GM23338 (cell line): ENCODE measurements around the gene RXFP1. TPM values are rescaled to one million over a fixed set of nuclear protein-coding genes. Genes with fewer than 3 reads are reported as not detected.

ENCODE experiments used
- ATAC-seq: fragments of 200-7000 bp; cut with Tn5 transposase; 3 replicates; pipeline ENCODE4 v1.9.1; 2020
- DNase-seq: peaks from one replicate; pipeline ENCODE4 v3.0.0-alpha.2; 2015; ENCODE audit warnings: low spot score
- H2AFZ ChIP-seq: fragments of 200-600 bp; sonication (generic); 2 replicates; pipeline ENCODE4 v1.8.0; 2016; ENCODE audit warnings: antibody characterized with exemption, mild to moderate bottlenecking, moderate library complexity
- H3F3A ChIP-seq: fragments of 200-600 bp; sonication (generic); replicated peaks from 2 replicates; pipeline ENCODE4 v1.8.0; 2017; ENCODE audit warnings: antibody characterized with exemption, mixed run types, low read depth
- H3K27ac ChIP-seq: fragments of 200-600 bp; sonication (generic); 2 replicates; pipeline ENCODE4 v1.6.1; 2016; ENCODE audit warnings: low read depth
- H3K27me3 ChIP-seq: fragments of 200-600 bp; sonication (generic); 2 replicates; pipeline ENCODE4 v1.8.0; 2016; ENCODE audit warnings: mild to moderate bottlenecking, mixed run types, moderate library complexity; ENCODE audit not compliant: insufficient read depth
- H3K36me3 ChIP-seq: fragments of 200-600 bp; sonication (generic); 2 replicates; pipeline ENCODE4 v1.8.0; 2016; ENCODE audit warnings: mild to moderate bottlenecking; ENCODE audit not compliant: insufficient read depth
- H3K4me1 ChIP-seq: fragments of 200-600 bp; sonication (generic); 2 replicates; pipeline ENCODE4 v1.8.0; 2016; ENCODE audit warnings: mild to moderate bottlenecking, moderate library complexity; ENCODE audit not compliant: insufficient read depth
- H3K4me2 ChIP-seq: fragments of 200-600 bp; sonication (generic); 2 replicates; pipeline ENCODE4 v1.7.1; 2017; ENCODE audit warnings: mixed run types
- H3K4me3 ChIP-seq: fragments of 200-600 bp; sonication (generic); 2 replicates; pipeline ENCODE4 v1.6.1; 2016; ENCODE audit warnings: mixed run types
- H3K79me2 ChIP-seq: fragments of 200-600 bp; sonication (generic); replicated peaks from 2 replicates; pipeline ENCODE4 v1.8.0; 2017; ENCODE audit warnings: mild to moderate bottlenecking; ENCODE audit not compliant: insufficient read depth
- H3K9me2 ChIP-seq: fragments of 200-600 bp; sonication (generic); 2 replicates; pipeline ENCODE4 v1.8.0; 2017; ENCODE audit not compliant: insufficient read depth
- H4K20me1 ChIP-seq: fragments of 200-600 bp; sonication (generic); replicated peaks from 2 replicates; pipeline ENCODE4 v1.8.0; 2017; ENCODE audit warnings: mild to moderate bottlenecking; ENCODE audit not compliant: insufficient read depth
- H3K27ac Mint-ChIP-seq: 2 replicates; pipeline ENCODE4 v1.8.0; 2020; ENCODE audit warnings: inconsistent platforms, mild to moderate bottlenecking, moderate library complexity, mixed read lengths
- H3K27me3 Mint-ChIP-seq: 3 replicates; pipeline ENCODE4 v1.8.0; 2022; ENCODE audit warnings: low read depth, mild to moderate bottlenecking, moderate library complexity, mixed read lengths, inconsistent platforms; ENCODE audit not compliant: insufficient read depth, poor library complexity
- H3K36me3 Mint-ChIP-seq: 3 replicates; pipeline ENCODE4 v1.8.0; 2021; ENCODE audit warnings: low read depth, mild to moderate bottlenecking, inconsistent platforms, moderate library complexity, mixed read lengths
- H3K4me1 Mint-ChIP-seq: 3 replicates; pipeline ENCODE4 v1.8.0; 2020; ENCODE audit warnings: mild to moderate bottlenecking, inconsistent platforms, mixed read lengths
- H3K4me3 Mint-ChIP-seq: 3 replicates; pipeline ENCODE4 v1.8.0; 2021; ENCODE audit warnings: moderate library complexity, mild to moderate bottlenecking, inconsistent platforms, mixed read lengths
- H3K9me3 Mint-ChIP-seq: 3 replicates; pipeline ENCODE4 v1.8.0; 2020; ENCODE audit warnings: moderate library complexity, mild to moderate bottlenecking, inconsistent platforms, mixed read lengths
- EZH2 ChIP-seq: fragments of 200-600 bp; sonication (generic); IDR thresholded peaks from one replicate; pipeline ENCODE4 v1.8.0; 2017; ENCODE audit warnings: antibody characterized with exemption, mild to moderate bottlenecking, low read depth; ENCODE audit not compliant: unreplicated experiment
- JUNB ChIP-seq: IDR thresholded peaks from one replicate; pipeline ENCODE4 v1.6.1; 2016; ENCODE audit warnings: antibody characterized with exemption; ENCODE audit not compliant: unreplicated experiment
- NANOG ChIP-seq: IDR thresholded peaks from 2 replicates; pipeline ENCODE4 v1.6.1; 2016; ENCODE audit warnings: antibody characterized with exemption, borderline replicate concordance
- POLR2AphosphoS5 ChIP-seq: IDR thresholded peaks from 2 replicates; pipeline ENCODE4 v1.6.1; 2016; ENCODE audit warnings: antibody characterized with exemption, low read depth
- ZNF331 ChIP-seq: fragments of 250-450 bp; sonication (Bioruptor Pico); IDR thresholded peaks from 2 replicates; pipeline ENCODE4 v1.5.0; 2020; ENCODE audit warnings: low read depth, mild to moderate bottlenecking, moderate library complexity
- polyA plus RNA-seq: library from polyadenylated mRNA; unstranded; fragments of >200 nt; fragmentation: Nextera tagmentation; extraction: Ambion mirVana; gene quantifications from 2 replicates; pipeline ENCODE4 v1.2.1, GENCODE V29; 2016
- total RNA-seq: library from RNA; depleted of rRNA; stranded (reverse); fragments of >200 nt; shearing (Covaris generic); gene quantifications from 2 replicates; pipeline ENCODE4 v1.2.3, GENCODE V29; 2014
- TF ChIP-seq, protein P1 (sequence below): fragments of 250-450 bp; sonication (Bioruptor Pico); IDR thresholded peaks from 2 replicates; pipeline ENCODE4 v1.5.0; 2020; ENCODE audit warnings: mild to moderate bottlenecking, moderate library complexity
- TF ChIP-seq, protein P2 (sequence below): IDR thresholded peaks from 2 replicates; pipeline ENCODE4 v1.6.1; 2016; ENCODE audit warnings: antibody characterized with exemption

The RXFP1 gene
- total and polyA plus RNA-seq, 2 experiments from 2014 or later: 0.63 TPM; not detected in 1

- TF ChIP-seq, protein P1, sequence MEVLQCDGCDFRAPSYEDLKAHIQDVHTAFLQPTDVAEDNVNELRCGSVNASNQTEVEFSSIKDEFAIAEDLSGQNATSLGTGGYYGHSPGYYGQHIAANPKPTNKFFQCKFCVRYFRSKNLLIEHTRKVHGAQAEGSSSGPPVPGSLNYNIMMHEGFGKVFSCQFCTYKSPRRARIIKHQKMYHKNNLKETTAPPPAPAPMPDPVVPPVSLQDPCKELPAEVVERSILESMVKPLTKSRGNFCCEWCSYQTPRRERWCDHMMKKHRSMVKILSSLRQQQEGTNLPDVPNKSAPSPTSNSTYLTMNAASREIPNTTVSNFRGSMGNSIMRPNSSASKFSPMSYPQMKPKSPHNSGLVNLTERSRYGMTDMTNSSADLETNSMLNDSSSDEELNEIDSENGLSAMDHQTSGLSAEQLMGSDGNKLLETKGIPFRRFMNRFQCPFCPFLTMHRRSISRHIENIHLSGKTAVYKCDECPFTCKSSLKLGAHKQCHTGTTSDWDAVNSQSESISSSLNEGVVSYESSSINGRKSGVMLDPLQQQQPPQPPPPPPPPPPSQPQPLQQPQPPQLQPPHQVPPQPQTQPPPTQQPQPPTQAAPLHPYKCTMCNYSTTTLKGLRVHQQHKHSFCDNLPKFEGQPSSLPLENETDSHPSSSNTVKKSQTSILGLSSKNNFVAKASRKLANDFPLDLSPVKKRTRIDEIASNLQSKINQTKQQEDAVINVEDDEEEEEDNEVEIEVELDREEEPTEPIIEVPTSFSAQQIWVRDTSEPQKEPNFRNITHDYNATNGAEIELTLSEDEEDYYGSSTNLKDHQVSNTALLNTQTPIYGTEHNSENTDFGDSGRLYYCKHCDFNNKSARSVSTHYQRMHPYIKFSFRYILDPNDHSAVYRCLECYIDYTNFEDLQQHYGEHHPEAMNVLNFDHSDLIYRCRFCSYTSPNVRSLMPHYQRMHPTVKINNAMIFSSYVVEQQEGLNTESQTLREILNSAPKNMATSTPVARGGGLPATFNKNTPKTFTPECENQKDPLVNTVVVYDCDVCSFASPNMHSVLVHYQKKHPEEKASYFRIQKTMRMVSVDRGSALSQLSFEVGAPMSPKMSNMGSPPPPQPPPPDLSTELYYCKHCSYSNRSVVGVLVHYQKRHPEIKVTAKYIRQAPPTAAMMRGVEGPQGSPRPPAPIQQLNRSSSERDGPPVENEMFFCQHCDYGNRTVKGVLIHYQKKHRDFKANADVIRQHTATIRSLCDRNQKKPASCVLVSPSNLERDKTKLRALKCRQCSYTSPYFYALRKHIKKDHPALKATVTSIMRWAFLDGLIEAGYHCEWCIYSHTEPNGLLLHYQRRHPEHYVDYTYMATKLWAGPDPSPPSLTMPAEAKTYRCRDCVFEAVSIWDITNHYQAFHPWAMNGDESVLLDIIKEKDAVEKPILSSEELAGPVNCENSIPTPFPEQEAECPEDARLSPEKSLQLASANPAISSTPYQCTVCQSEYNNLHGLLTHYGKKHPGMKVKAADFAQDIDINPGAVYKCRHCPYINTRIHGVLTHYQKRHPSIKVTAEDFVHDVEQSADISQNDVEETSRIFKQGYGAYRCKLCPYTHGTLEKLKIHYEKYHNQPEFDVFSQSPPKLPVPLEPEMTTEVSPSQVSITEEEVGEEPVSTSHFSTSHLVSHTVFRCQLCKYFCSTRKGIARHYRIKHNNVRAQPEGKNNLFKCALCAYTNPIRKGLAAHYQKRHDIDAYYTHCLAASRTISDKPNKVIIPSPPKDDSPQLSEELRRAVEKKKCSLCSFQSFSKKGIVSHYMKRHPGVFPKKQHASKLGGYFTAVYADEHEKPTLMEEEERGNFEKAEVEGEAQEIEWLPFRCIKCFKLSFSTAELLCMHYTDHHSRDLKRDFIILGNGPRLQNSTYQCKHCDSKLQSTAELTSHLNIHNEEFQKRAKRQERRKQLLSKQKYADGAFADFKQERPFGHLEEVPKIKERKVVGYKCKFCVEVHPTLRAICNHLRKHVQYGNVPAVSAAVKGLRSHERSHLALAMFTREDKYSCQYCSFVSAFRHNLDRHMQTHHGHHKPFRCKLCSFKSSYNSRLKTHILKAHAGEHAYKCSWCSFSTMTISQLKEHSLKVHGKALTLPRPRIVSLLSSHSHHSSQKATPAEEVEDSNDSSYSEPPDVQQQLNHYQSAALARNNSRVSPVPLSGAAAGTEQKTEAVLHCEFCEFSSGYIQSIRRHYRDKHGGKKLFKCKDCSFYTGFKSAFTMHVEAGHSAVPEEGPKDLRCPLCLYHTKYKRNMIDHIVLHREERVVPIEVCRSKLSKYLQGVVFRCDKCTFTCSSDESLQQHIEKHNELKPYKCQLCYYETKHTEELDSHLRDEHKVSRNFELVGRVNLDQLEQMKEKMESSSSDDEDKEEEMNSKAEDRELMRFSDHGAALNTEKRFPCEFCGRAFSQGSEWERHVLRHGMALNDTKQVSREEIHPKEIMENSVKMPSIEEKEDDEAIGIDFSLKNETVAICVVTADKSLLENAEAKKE (CRISPR knock-in tag): no peak
- TF ChIP-seq POLR2AphosphoS5 (no peak), EZH2 (no peak), ZNF331 (no peak), NANOG (no peak)
Observed at GRCh38 chr4:158586881-158587280, 65.2 kb downstream of the RXFP1 start (continued).

DNA sequence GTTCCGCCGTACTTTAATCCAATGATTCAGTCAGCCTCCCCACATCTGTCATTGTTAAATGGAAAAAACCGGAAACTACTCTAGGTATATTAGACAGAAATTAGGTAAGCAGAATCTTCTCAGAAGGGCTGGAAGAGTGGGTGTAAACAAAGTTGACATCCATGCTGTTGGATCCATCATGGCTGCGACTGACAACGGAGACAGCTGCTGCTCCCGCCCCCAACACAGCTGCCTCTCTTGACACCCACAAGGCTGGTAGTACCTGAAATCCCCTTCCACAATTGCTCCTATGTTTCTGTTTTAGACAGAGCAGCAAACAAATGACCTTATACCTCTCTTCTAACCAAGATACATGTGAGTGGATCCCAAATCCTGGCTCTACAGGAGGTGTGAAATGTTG lies 66.6 kb downstream of the RXFP1 start:
- Mint-ChIP-seq H3K27ac (no peak overlapping the region), H3K4me3 (no peak overlapping the region), H3K36me3 (no peaks in the 10 kb centered on the region), H3K27me3 (no peaks in the 10 kb centered on the region), H3K9me3 (no peaks in the 10 kb centered on the region), H3K4me1 (no peaks in the 10 kb centered on the region)
- H3K4me2 ChIP-seq: no peak overlapping the region
- H3K4me3 ChIP-seq: no peak overlapping the region
- H3K36me3 ChIP-seq: no peaks in the 10 kb centered on the region
- H4K20me1 ChIP-seq: no peaks in the 10 kb centered on the region
- ATAC-seq (no peak), DNase-seq (no peak)
- no peak overlapping the region for H3K27ac ChIP-seq
- H3K4me1 ChIP-seq: no peaks in the 10 kb centered on the region
- peak overlapping the region; percentile 32; the same call in 1 of the 2 replicates for H2AFZ ChIP-seq
- no peak for TF ChIP-seq JUNB
- TF ChIP-seq, protein P2, sequence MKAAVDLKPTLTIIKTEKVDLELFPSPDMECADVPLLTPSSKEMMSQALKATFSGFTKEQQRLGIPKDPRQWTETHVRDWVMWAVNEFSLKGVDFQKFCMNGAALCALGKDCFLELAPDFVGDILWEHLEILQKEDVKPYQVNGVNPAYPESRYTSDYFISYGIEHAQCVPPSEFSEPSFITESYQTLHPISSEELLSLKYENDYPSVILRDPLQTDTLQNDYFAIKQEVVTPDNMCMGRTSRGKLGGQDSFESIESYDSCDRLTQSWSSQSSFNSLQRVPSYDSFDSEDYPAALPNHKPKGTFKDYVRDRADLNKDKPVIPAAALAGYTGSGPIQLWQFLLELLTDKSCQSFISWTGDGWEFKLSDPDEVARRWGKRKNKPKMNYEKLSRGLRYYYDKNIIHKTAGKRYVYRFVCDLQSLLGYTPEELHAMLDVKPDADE: no peak
- no peak for TF ChIP-seq POLR2AphosphoS5
- no peaks in the 10 kb centered on the region for H3K79me2 ChIP-seq
- H3K9me2 ChIP-seq: no peaks in the 10 kb centered on the region
- no peaks in the 10 kb centered on the region for H3F3A ChIP-seq
- no peaks in the 10 kb centered on the region for H3K27me3 ChIP-seq
